Endothelial cell of umbilical vein (primary cell): Measurements from ENCODE around the gene NUAK1.

Experiments used
- EZH2 ChIP-seq: IDR thresholded peaks from 2 replicates; pipeline ENCODE4 v1.6.1; 2012; ENCODE audit warnings: borderline replicate concordance, low read depth, mild to moderate bottlenecking, moderate library complexity, low read length, inconsistent platforms; ENCODE audit not compliant: severe bottlenecking
- FOS ChIP-seq: IDR thresholded peaks from 2 replicates; pipeline ENCODE4 v1.6.1; 2011; ENCODE audit warnings: mild to moderate bottlenecking, low read length, moderate library complexity, borderline replicate concordance; ENCODE audit not compliant: insufficient read depth
- GATA2 ChIP-seq: IDR thresholded peaks from 2 replicates; pipeline ENCODE4 v1.7.0; 2011; ENCODE audit warnings: low read depth, mild to moderate bottlenecking, moderate library complexity, mixed read lengths, low read length; ENCODE audit not compliant: insufficient read length, insufficient read depth
- JUN ChIP-seq: IDR thresholded peaks from 2 replicates; pipeline ENCODE4 v1.6.1; 2011; ENCODE audit warnings: borderline replicate concordance, low read depth; ENCODE audit not compliant: insufficient read length, insufficient read depth
- POLR2A ChIP-seq: IDR thresholded peaks from 2 replicates; pipeline ENCODE4 v1.6.1; 2012; ENCODE audit warnings: low read depth, mild to moderate bottlenecking, control low read depth, low read length
- POLR2AphosphoS5 ChIP-seq: IDR thresholded peaks from 2 replicates; pipeline ENCODE4 v1.6.1; 2012; ENCODE audit warnings: low read depth, mild to moderate bottlenecking, control low read depth, low read length, moderate library complexity; ENCODE audit not compliant: insufficient read depth
- TF ChIP-seq, protein P1 (sequence below), 2 donors: IDR thresholded peaks; 1 replicate in 1 of 2; 2 replicates in 1 of 2; pipeline ENCODE4 v1.5.1; 2011; ENCODE audit warnings: low read length in 2 of 2, mild to moderate bottlenecking in 2 of 2, moderate library complexity in 2 of 2, control low read depth in 1 of 2, inconsistent platforms in 1 of 2, low read depth in 1 of 2; ENCODE audit not compliant: insufficient read depth in 1 of 2; ENCODE audit errors: extremely low read depth in 1 of 2
- TF ChIP-seq, protein P2 (sequence below): IDR thresholded peaks from 2 replicates; pipeline ENCODE4 v1.6.1; 2011; ENCODE audit not compliant: insufficient read depth, insufficient read length

DNA sequence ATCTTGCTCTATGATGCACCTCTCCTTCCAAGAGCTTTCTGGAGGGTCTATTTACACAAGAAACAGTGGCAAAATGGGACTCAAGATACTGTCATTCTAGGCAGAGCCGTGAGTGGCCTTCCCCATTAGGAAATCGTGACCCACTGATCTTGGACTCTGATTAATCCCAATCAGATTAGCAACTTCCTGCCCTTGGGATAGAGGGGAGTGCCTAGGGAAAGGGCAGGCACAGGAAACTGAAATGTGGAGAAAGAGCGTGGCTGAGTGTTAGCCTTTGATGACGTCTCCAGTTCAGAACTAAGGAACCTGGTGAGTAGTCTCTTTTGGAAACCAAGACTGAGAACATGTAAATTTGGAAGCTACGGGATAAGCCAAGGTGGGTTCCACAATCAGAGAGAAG, 76.1 kb downstream of the NUAK1 start:
- no peak for TF ChIP-seq EZH2
- TF ChIP-seq, protein P1, sequence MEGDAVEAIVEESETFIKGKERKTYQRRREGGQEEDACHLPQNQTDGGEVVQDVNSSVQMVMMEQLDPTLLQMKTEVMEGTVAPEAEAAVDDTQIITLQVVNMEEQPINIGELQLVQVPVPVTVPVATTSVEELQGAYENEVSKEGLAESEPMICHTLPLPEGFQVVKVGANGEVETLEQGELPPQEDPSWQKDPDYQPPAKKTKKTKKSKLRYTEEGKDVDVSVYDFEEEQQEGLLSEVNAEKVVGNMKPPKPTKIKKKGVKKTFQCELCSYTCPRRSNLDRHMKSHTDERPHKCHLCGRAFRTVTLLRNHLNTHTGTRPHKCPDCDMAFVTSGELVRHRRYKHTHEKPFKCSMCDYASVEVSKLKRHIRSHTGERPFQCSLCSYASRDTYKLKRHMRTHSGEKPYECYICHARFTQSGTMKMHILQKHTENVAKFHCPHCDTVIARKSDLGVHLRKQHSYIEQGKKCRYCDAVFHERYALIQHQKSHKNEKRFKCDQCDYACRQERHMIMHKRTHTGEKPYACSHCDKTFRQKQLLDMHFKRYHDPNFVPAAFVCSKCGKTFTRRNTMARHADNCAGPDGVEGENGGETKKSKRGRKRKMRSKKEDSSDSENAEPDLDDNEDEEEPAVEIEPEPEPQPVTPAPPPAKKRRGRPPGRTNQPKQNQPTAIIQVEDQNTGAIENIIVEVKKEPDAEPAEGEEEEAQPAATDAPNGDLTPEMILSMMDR (IDR thresholded peaks at IDR 0.05; ENCODE audit: extremely low read depth in 1 of 2, insufficient read depth in 1 of 2, low read depth in 1 of 2, low read length in 2 of 2), result no peak
- no peak for TF ChIP-seq POLR2A
- TF ChIP-seq, protein P2, sequence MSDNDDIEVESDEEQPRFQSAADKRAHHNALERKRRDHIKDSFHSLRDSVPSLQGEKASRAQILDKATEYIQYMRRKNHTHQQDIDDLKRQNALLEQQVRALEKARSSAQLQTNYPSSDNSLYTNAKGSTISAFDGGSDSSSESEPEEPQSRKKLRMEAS, result no peak
- peak; percentile 46 for TF ChIP-seq POLR2AphosphoS5
- TF ChIP-seq JUN, result no peak
- peak; percentile 99 for TF ChIP-seq GATA2
- TF ChIP-seq FOS, result peak; percentile 55
